ENCODE results near the gene CCNDBP1.
"Not testable (repeated sequence)": the region's sequence is repeated elsewhere in the genome, so short reads cannot be mapped to it uniquely, and the experiment has no call there.

Gene CCNDBP1

GRCh38 chr15:43168192-43169107, 16.8 kb upstream of the CCNDBP1 start:
- Histone ChIP-seq H3K9me3 (ENCODE audit: insufficient read depth, low read depth, low read length) (no peaks in the 10 kb centered on the region), H3K4me2 (ENCODE audit: low read depth, low read length, poor library complexity, severe bottlenecking) (no peak overlapping the region), H3K9me2 (replicated peaks; ENCODE audit: low read depth, low read length) (no peaks in the 10 kb centered on the region), H3F3A (ENCODE audit: low read depth) (no peaks in the 10 kb centered on the region), H3K4me1 (ENCODE audit: insufficient read depth, low read length, poor library complexity, severe bottlenecking) (no peaks in the 10 kb centered on the region), H4K20me1 (ENCODE audit: insufficient read depth, low read length, poor library complexity, severe bottlenecking) (no peaks in the 10 kb centered on the region), H3K4me3 (ENCODE audit: low read length, poor library complexity, severe bottlenecking) (no peak overlapping the region), H2AFZ (ENCODE audit: low read length) (no peak overlapping the region), H3K9ac (ENCODE audit: low read depth, low read length, poor library complexity, severe bottlenecking) (no peak overlapping the region), H3K79me2 (ENCODE audit: insufficient read depth, low read length) (no peaks in the 10 kb centered on the region), H3K27me3 (ENCODE audit: insufficient read depth, low read length, poor library complexity, severe bottlenecking) (no peaks in the 10 kb centered on the region), H3K36me3 (ENCODE audit: insufficient read depth, low read length) (peaks cover 18% of the 10 kb centered on the region)
- TF ChIP-seq EZH2phosphoT487 (IDR thresholded peaks at IDR 0.05; ENCODE audit: borderline replicate concordance) = no peak
- TF ChIP-seq, protein P1, sequence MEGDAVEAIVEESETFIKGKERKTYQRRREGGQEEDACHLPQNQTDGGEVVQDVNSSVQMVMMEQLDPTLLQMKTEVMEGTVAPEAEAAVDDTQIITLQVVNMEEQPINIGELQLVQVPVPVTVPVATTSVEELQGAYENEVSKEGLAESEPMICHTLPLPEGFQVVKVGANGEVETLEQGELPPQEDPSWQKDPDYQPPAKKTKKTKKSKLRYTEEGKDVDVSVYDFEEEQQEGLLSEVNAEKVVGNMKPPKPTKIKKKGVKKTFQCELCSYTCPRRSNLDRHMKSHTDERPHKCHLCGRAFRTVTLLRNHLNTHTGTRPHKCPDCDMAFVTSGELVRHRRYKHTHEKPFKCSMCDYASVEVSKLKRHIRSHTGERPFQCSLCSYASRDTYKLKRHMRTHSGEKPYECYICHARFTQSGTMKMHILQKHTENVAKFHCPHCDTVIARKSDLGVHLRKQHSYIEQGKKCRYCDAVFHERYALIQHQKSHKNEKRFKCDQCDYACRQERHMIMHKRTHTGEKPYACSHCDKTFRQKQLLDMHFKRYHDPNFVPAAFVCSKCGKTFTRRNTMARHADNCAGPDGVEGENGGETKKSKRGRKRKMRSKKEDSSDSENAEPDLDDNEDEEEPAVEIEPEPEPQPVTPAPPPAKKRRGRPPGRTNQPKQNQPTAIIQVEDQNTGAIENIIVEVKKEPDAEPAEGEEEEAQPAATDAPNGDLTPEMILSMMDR (conservative IDR thresholded peaks at IDR 0.05; ENCODE audit: low read length) = no peak

- Histone ChIP-seq H4K20me1 (ENCODE audit: insufficient read depth, low read length, poor library complexity, severe bottlenecking) (no peaks in the 10 kb centered on the region), H2AFZ (ENCODE audit: low read length) (no peak overlapping the region), H3K27me3 (ENCODE audit: insufficient read depth, low read length, poor library complexity, severe bottlenecking) (no peaks in the 10 kb centered on the region), H3F3A (ENCODE audit: low read depth) (no peaks in the 10 kb centered on the region), H3K9me3 (ENCODE audit: insufficient read depth, low read depth, low read length) (no peaks in the 10 kb centered on the region), H3K79me2 (ENCODE audit: insufficient read depth, low read length) (no peaks in the 10 kb centered on the region), H3K4me2 (ENCODE audit: low read depth, low read length, poor library complexity, severe bottlenecking) (no peak overlapping the region), H3K36me3 (ENCODE audit: insufficient read depth, low read length) (peaks cover 32% of the 10 kb centered on the region), H3K9me2 (replicated peaks; ENCODE audit: low read depth, low read length) (no peaks in the 10 kb centered on the region), H3K4me1 (ENCODE audit: insufficient read depth, low read length, poor library complexity, severe bottlenecking) (no peaks in the 10 kb centered on the region), H3K9ac (ENCODE audit: low read depth, low read length, poor library complexity, severe bottlenecking) (no peak overlapping the region), H3K4me3 (ENCODE audit: low read length, poor library complexity, severe bottlenecking) (no peak overlapping the region)
- no peak for TF ChIP-seq EZH2phosphoT487 (IDR thresholded peaks at IDR 0.05; ENCODE audit: borderline replicate concordance)
- TF ChIP-seq, protein P1 (conservative IDR thresholded peaks at IDR 0.05; ENCODE audit: low read length) = no peak
These were observed 15.3 kb upstream of the CCNDBP1 start for GRCh38 chr15:43169888-43170287.

GRCh38 chr15:43175656-43176309, 9.4 kb upstream of the CCNDBP1 start:
- H3K4me3 ChIP-seq (ENCODE audit: low read length, poor library complexity, severe bottlenecking); H3K79me2 ChIP-seq (ENCODE audit: insufficient read depth, low read length); H3K4me2 ChIP-seq (ENCODE audit: low read depth, low read length, poor library complexity, severe bottlenecking); H3K9me2 ChIP-seq (replicated peaks; ENCODE audit: low read depth, low read length); H3K4me1 ChIP-seq (ENCODE audit: insufficient read depth, low read length, poor library complexity, severe bottlenecking); H4K20me1 ChIP-seq (ENCODE audit: insufficient read depth, low read length, poor library complexity, severe bottlenecking); H3K9ac ChIP-seq (ENCODE audit: low read depth, low read length, poor library complexity, severe bottlenecking); H3F3A ChIP-seq (ENCODE audit: low read depth); H3K9me3 ChIP-seq (ENCODE audit: insufficient read depth, low read depth, low read length); H3K27me3 ChIP-seq (ENCODE audit: insufficient read depth, low read length, poor library complexity, severe bottlenecking); H2AFZ ChIP-seq (ENCODE audit: low read length): not testable (repeated sequence)
- H3K36me3 ChIP-seq (ENCODE audit: insufficient read depth, low read length) = peaks cover 23% of the 10 kb centered on the region

GRCh38 chr15:43177147-43177546, 8.1 kb upstream of the CCNDBP1 start:
- not testable (repeated sequence) for H3K4me3 ChIP-seq (ENCODE audit: low read length, poor library complexity, severe bottlenecking); H3K79me2 ChIP-seq (ENCODE audit: insufficient read depth, low read length); H3K4me2 ChIP-seq (ENCODE audit: low read depth, low read length, poor library complexity, severe bottlenecking); H3K4me1 ChIP-seq (ENCODE audit: insufficient read depth, low read length, poor library complexity, severe bottlenecking); H3K9ac ChIP-seq (ENCODE audit: low read depth, low read length, poor library complexity, severe bottlenecking); H3F3A ChIP-seq (ENCODE audit: low read depth); H2AFZ ChIP-seq (ENCODE audit: low read length); H3K9me3 ChIP-seq (ENCODE audit: insufficient read depth, low read depth, low read length); H4K20me1 ChIP-seq (ENCODE audit: insufficient read depth, low read length, poor library complexity, severe bottlenecking); H3K9me2 ChIP-seq (replicated peaks; ENCODE audit: low read depth, low read length); H3K27me3 ChIP-seq (ENCODE audit: insufficient read depth, low read length, poor library complexity, severe bottlenecking)
- H3K36me3 ChIP-seq (ENCODE audit: insufficient read depth, low read length) = peaks cover 25% of the 10 kb centered on the region
